Skeletal muscle tissue (tissue), 4 donors: Measurements from ENCODE around the gene MTSS2. TPM values are rescaled to one million over a fixed set of nuclear protein-coding genes. Genes with fewer than 3 reads are reported as not detected.
"Not testable (repeated sequence)": the region's sequence is repeated elsewhere in the genome, so short reads cannot be mapped to it uniquely, and the experiment has no call there.

ENCODE experiments used
- H3K27ac ChIP-seq: one replicate; pipeline ENCODE4 v1.7.0; 2013; ENCODE audit warnings: mild to moderate bottlenecking, low read depth, low read length, inconsistent platforms
- H3K27me3 ChIP-seq, 3 donors: one replicate each; pipeline ENCODE4 v1.7.0; 2013; ENCODE audit warnings: low read length in 3 of 3; ENCODE audit not compliant: control insufficient read depth in 3 of 3, insufficient read depth in 3 of 3
- H3K36me3 ChIP-seq, 3 donors: one replicate each; pipeline ENCODE4 v1.7.0; 2013; ENCODE audit warnings: low read length in 3 of 3; ENCODE audit not compliant: control insufficient read depth in 3 of 3, insufficient read depth in 3 of 3
- H3K4me1 ChIP-seq, 3 donors: one replicate each; pipeline ENCODE4 v1.7.0; 2013; ENCODE audit warnings: low read length in 3 of 3, mild to moderate bottlenecking in 3 of 3; ENCODE audit not compliant: control insufficient read depth in 3 of 3, insufficient read depth in 3 of 3
- H3K4me3 ChIP-seq, 3 donors: one replicate each; pipeline ENCODE4 v1.7.0; 2013; ENCODE audit warnings: low read length in 3 of 3
- H3K9ac ChIP-seq, 3 donors: one replicate each; pipeline ENCODE4 v1.7.0; 2013; ENCODE audit warnings: low read length in 3 of 3, mild to moderate bottlenecking in 3 of 3, moderate library complexity in 2 of 3, low read depth in 1 of 3
- H3K9me3 ChIP-seq, 3 donors: one replicate each; pipeline ENCODE4 v1.7.0; 2013; ENCODE audit warnings: low read length in 3 of 3; ENCODE audit not compliant: control insufficient read depth in 3 of 3
- total RNA-seq: library from RNA; depleted of rRNA; stranded (reverse); fragments of >200 nt; gene quantifications from one replicate; pipeline ENCODE4 v1.2.3, GENCODE V29; 2014
- donor health status: Osteomylitis.

Gene MTSS2
- total RNA-seq, 1 donor from 2014 or later: 18.8 TPM

DNA sequence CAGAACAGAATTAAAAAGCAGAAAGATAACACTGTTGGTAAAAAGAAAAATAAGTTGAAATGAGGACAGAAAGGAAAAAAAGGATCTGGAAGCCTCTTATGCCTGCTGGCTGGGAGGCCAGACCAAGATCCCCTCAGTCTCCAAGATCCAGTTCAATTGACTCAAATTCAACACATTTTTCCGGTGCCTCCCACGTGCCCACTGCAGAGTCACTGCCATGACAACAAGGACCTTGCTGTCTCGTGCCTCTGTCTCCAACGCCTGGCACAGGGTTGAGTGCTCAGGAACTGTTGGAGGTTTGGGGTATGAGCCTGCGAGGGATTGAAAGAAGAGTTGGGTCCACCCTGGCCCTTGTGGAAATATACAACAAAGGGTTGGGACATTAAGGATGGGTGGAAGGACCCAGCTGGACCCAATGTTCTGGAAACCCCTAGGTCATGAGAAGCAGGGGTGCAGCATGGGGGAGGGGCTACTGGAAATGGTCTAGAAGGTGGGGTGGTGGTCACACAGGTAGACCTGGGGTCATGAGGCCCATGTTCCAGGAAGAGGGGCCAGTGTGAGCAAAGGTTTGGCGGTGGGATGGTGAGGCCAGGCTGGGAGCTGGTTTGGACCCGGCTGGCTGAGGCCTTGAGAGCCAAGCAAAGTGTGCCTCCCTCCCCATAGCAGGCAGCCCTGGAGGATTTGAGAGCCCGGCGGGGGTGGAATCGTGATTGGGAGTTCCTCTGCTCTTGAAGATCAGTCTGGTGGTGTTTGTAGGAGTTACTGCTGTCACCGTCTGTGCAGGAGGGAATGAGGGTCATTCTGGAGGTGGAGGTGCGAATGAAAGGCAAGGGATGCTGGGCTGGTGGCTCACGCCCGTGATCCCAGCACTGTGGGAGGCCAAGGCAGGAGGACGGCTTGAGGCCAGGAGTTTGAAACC, 38.2 kb downstream of the MTSS2 start:
- Histone ChIP-seq H3K9ac (peak overlapping the region in 2 of 3 donors; percentile 10 to 33), H3K27me3 (no peaks in the 10 kb centered on the region), H3K9me3 (no peaks in the 10 kb centered on the region), H3K4me1 (peaks cover 12 to 15% (median 12%) of the 10 kb centered on the region in 3 donors), H3K27ac (peak overlapping the region; percentile 68), H3K36me3 (no peaks in the 10 kb centered on the region), H3K4me3 (no peak overlapping the region)

GRCh38 chr16:70646260-70647241, 39.3 kb downstream of the MTSS2 start, which contains the start of gene IL34:
TSS of gene IL34 (plus strand) at chr16:70646559. CDS start at chr16:70646948, 389 bp downstream.
- no peaks in the 10 kb centered on the region for H3K36me3 ChIP-seq
- no peaks in the 10 kb centered on the region for H3K9me3 ChIP-seq
- peaks cover 12 to 15% (median 12%) of the 10 kb centered on the region in 3 donors for H3K4me1 ChIP-seq
- H3K9ac ChIP-seq: peak within 1 kb of the TSS; percentile 57 to 62 (median 61)
- H3K4me3 ChIP-seq: peak within 1 kb of the TSS in 2 of 3 donors; percentile 52 to 54
- H3K27me3 ChIP-seq: no peaks in the 10 kb centered on the region
- peak within 1 kb of the TSS; percentile 68 for H3K27ac ChIP-seq

- no peaks in the 10 kb centered on the region for H3K27me3 ChIP-seq
These were observed 40.9 kb downstream of the MTSS2 start for GRCh38 chr16:70644763-70645597.

DNA sequence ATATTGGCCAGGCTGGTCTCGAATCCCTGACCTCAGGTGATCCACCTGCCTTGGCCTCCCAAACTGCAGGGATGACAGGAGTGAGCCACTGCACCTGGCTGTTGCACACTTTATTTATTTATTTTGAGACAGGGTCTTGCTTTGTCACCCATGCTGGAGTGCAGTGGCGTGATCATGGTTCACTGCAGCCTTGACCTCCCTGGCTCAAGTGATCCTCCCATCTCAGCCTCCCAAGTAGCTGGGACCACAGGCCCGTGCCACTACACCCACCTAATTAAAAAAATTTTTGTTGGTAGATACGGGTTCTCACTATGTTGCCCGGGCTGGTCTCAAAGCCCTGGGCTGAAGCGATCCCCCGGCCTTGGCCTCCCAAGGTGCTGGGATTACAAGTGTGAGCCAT, 42.6 kb downstream of the MTSS2 start:
- not testable (repeated sequence) for H3K4me3 ChIP-seq, H3K27me3 ChIP-seq, H3K27ac ChIP-seq, H3K36me3 ChIP-seq, H3K9ac ChIP-seq, H3K9me3 ChIP-seq
- peaks cover 12 to 15% (median 12%) of the 10 kb centered on the region in 3 donors for H3K4me1 ChIP-seq

More at GRCh38 chr16:70644763-70645597, 40.9 kb downstream of the MTSS2 start:
- Histone ChIP-seq H3K9ac (no peak overlapping the region), H3K36me3 (no peaks in the 10 kb centered on the region), H3K9me3 (no peaks in the 10 kb centered on the region), H3K4me1 (peaks cover 12 to 15% (median 12%) of the 10 kb centered on the region in 3 donors), H3K27ac (no peak overlapping the region), H3K4me3 (no peak overlapping the region)

DNA sequence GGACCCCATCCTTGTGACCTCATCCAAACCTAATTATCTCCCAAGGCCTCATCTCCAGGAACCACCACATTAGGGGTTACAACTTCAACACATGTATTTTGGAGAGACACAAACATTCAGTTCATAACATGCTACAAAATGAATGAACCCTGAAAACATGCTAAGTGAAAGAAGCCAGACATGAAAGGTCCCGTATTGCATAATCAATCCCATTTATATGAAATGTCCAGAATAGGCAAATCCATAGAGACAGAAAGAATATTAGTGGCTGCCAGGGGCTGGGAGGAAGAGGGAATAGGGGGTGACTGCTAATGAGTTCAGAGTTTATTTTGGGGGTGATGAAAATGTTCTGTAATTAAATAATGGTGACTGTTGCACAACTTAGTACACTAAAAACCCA, 43.2 kb downstream of the MTSS2 start:
- Histone ChIP-seq H3K9ac (no peak overlapping the region), H3K27me3 (no peaks in the 10 kb centered on the region), H3K4me1 (peaks cover 12 to 15% (median 12%) of the 10 kb centered on the region in 3 donors), H3K27ac (no peak overlapping the region), H3K9me3 (no peaks in the 10 kb centered on the region), H3K4me3 (no peak overlapping the region), H3K36me3 (no peaks in the 10 kb centered on the region)

DNA sequence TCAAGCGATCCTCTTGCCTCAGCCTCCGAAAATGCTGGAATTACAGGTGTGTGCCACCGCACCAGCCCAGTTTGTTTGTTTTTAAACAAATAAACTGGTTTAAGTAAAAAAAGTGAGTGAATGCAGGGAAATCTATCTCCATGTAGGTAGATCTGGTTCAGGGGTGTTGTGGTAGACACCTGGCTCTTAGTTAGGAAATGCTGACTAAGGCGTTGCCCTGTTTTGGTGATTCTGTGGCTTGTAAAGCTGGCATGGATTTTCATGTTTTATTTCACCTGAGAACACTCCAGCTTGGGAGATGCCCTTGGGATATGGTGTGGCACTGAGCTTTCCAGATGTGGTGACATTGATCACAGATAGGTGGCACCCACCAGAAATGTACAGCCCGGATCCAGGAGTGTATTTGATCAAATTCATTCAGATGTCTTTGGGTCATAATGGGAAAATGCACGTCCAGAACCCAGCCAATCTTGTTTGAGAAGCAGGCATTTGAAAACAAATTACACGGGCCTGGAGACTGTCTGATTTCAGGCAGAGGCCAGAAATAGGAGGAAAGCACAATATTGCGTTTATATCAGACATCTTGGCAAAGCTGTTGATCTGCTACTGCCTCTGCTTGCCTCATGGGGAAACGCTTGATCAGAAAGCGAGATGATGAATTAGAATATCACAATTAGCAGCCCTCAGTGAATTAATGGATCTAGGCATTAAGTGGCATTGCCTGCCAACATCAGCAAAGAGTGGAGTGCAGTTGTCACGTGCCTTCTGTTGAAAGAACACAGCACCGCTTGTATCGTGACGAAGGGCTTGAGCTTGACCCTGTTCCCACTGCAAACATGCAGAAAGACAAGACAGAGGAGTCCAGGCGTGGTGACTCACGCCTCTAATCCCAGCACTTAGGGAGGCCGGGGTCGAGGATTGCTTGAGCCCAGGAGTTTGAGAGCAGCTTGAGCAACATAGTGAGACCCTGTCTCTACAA, 46.8 kb downstream of the MTSS2 start:
- Histone ChIP-seq H3K9me3 (no peaks in the 10 kb centered on the region), H3K9ac (no peak overlapping the region), H3K4me1 (no peaks in the 10 kb centered on the region), H3K27me3 (no peaks in the 10 kb centered on the region), H3K27ac (no peak overlapping the region), H3K4me3 (no peak overlapping the region), H3K36me3 (no peaks in the 10 kb centered on the region)

Other genes starting within 250 kb of the MTSS2 start
- gene ST3GAL2, start 247.0 kb downstream of the MTSS2 start, total RNA-seq: 24.5 TPM
- 6.8 TPM for gene FCSK, start 231.5 kb downstream of the MTSS2 start, total RNA-seq
- 66.8 TPM for gene COG4, start 162.5 kb downstream of the MTSS2 start, total RNA-seq
- 83.5 TPM for gene SF3B3, start 162.2 kb downstream of the MTSS2 start, total RNA-seq
- 6.8 TPM for gene IL34, start 39.5 kb downstream of the MTSS2 start, total RNA-seq
- 15.1 TPM for gene VAC14, start 115.1 kb upstream of the MTSS2 start, total RNA-seq